PFSK-1 (cell line): ENCODE measurements around the gene PALM2AKAP2.

Experiments used
- POLR2AphosphoS5 ChIP-seq: IDR thresholded peaks from 2 replicates; pipeline ENCODE4 v1.6.1; 2012; ENCODE audit warnings: low read depth, mild to moderate bottlenecking, control low read depth, low read length, moderate library complexity
- REST ChIP-seq, 2 experiments: IDR thresholded peaks; 2 replicates each; pipeline versions ENCODE4 v1.6.1 to v1.8.0; 2011 to 2012; ENCODE audit warnings: low read depth in 2 of 2, low read length in 2 of 2, control low read depth in 1 of 2, inconsistent platforms in 1 of 2, mild to moderate bottlenecking in 1 of 2, moderate library complexity in 1 of 2; ENCODE audit not compliant: insufficient read depth in 1 of 2
- SIN3A ChIP-seq: IDR thresholded peaks from 2 replicates; pipeline ENCODE4 v1.6.1; 2012; ENCODE audit warnings: mild to moderate bottlenecking, low read length, moderate library complexity, borderline replicate concordance; ENCODE audit not compliant: insufficient read depth
- TAF1 ChIP-seq: IDR thresholded peaks from 2 replicates; pipeline ENCODE4 v1.6.1; 2012; ENCODE audit warnings: low read length, control low read depth, borderline replicate concordance; ENCODE audit not compliant: insufficient read depth

GRCh38 chr9:109769250-109769649 is 10.7 kb upstream of the PALM2AKAP2 start:
- no peak for TF ChIP-seq TAF1
- no peak for TF ChIP-seq REST (IDR thresholded peaks at IDR 0.05; ENCODE audit: insufficient read depth in 1 of 2, low read depth in 2 of 2, low read length in 2 of 2)
- no peak for TF ChIP-seq POLR2AphosphoS5
- TF ChIP-seq SIN3A = no peak
